HG02885 (cell line): ENCODE data around the gene MYOF.
"Not testable (repeated sequence)": the region's sequence is repeated elsewhere in the genome, so short reads cannot be mapped to it uniquely, and the experiment has no call there.

ENCODE experiments used
- ATAC-seq: cut with Tn5 transposase; IDR thresholded peaks from one replicate; pipeline ENCODE4 v1.9.1; 2021; ENCODE audit warnings: mild to moderate bottlenecking; ENCODE audit not compliant: unreplicated experiment, poor library complexity

The MYOF gene

DNA sequence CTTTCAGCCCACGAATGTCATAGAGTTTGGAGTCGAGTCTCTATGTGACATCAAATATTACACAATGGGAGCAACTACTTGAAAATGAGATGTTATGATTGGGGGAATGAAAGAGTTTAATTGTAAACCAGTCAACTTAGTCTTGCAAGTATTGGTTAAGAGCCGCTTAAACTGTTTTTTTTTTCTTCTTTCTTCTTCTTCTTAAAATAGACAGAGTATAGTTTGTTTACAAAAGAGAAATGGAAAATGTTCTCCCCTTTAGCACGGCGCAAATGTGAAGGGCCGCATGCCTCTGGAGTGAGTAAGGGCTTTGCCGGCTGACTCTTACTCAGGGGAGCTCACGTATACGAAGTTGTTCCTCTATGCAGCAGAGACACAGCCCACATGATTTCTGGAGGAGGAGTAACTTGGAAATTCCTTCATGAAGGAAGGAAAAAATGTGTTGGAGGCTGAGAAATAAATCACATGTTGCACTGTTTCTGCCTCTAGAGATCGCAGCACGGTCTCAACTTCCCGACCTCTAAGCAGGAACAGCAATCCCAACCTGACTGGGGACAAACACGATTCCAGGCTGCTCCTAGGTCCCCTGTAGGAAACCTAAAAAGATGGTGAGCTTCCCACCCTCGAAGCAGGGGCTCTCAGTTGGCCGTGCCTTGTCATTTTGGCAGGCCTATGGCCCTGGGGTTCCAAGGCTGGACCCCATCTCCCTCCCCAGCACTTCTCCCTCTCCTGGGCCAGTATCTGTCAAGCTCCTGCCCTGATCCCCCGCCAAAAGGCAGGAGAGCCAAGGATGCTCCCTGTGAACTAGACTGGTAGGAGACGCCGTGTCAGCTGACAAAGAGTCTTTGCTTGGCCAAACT, 44.8 kb downstream of the MYOF start:
- ATAC-seq: no peak

DNA sequence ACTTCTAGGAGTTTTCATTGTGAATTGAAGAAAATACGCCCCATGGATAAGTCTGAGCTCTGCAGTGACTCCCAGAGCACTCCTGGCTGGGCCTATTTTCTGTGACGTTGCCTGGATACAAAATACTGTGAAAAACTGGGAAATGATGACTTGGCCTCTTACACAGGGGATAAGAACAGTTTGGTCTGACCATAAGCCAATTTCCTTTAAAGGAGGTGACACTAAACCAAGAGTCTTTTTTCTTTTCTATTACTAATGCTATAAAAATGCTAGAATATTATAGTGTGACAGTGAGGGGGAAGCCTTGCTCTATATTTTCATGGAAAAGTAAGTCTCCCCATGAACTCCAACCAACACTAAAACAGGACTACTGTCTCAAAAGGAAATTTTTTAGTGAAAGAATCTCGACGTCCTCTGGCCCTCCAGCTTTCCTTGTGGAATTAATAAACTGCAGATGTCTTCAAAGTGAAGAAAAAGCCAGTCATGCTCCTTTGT, 45.5 kb downstream of the MYOF start:
- ATAC-seq: no peak

DNA sequence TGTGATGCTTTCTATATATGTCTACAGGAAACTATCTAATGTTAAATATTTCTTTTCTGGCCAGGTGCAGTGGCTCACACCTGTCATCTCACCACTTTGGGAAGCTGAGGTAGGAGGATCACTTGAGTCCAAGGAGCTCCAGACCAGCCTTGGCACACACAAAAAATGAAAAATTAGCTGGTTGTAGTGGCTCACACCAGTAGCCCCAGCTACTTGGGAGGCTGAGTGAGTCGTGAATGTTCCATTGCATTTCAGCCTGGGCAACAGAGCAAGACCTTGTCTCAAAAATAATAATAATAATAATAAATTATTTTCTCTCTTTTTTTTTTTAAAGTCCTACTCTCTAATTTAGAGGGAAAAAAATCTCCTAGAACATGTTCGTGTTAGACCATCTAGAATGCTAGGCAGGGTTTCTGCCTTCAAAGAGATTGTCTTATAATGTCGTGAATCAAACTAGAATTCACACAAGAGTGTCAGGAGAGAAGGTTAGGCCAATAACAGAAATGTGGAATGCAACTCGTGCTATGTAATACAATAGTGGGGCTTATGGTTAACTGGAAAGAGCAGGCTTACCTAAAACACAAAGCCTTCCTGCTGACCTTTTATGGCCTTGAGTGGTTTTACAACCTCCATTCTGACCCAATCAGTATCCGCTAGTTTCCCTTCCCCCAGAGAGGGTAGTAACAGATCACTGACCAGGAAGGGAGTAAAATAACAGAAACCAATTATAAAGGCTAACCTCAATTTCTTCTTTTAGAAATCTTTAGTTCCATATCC, 46.3 kb downstream of the MYOF start:
- ATAC-seq: no peak

DNA sequence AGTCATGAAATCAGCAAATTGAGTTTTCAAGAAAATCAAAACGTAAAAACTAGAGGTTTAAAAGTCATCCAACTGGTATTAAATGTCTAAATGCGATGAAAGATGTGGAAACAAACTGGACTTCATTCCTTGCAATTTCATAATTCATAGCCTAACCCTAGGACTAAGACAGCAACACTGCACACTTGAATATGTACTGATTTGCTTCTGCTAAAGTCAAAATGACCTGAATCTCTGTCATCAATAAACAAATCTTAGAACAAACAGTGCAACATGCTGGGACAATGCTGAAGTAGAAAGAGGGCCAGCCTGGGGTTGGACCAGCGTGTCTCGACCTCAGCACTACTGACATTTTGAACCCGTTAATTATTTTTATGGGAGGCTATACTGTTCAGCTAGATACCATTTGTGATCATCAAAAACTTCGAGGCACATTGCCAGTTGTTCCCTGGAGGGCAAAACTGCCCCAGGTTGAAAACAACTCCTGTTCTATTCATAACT, 47.1 kb downstream of the MYOF start:
- no peak for ATAC-seq

DNA sequence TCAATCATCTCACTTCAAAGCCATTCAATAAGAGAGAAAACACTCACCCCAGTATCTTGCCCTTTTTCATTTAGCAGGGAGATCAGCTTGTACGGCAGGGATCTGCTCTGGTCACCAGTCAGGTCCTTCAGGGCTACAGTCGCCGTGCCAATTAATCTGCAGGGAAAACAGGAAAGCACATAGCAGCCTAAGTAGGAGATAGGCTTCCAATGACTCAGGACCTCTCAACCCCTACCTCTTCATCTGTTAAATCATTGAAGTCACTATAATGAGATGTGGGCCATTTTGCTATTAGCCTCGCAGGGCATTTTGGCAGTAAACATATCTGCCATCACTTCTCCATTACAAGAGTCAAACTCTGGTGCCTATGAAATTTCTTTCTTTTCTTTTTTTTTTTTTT, 50.8 kb downstream of the MYOF start:
- no peak for ATAC-seq

DNA sequence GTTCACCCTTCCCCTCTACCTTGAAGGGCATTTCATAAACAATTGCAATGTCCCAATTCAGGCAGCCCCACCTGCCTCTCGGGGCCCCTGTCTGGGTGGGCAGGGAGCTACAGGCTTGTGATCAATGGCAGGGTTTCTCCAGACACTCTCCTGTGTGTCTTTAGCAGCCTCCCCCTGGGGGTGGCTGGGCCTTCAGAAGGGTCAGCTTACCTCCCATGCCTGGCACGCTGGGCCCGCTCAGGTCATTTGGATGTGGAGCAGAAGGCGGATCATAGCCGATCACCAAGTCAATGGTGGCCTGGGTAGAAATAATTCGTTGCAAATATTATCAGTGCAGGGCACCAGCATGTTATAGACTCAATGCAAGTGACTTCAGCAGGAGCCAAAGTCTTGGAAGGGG, 56.3 kb downstream of the MYOF start:
- ATAC-seq: no peak

DNA sequence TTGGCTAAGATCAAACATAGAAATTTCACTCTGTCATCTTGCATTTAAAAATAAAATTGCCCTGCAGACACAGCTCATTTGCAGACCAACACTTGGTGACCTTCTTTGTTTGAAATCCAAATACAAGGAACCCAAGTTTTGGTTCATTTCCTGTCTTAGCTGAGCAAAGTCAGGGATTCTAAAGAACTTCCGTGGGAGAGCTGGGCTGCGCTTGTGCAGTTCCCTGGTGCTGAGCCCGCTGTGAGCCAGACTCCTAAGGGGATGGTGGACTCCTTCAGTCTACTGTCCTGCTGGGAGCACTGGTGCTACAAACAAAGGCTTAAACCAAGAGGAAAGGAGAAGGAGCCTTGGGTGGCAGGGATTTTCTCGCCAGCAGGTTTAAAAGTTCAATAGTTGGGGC, 60.0 kb downstream of the MYOF start:
- no peak for ATAC-seq

DNA sequence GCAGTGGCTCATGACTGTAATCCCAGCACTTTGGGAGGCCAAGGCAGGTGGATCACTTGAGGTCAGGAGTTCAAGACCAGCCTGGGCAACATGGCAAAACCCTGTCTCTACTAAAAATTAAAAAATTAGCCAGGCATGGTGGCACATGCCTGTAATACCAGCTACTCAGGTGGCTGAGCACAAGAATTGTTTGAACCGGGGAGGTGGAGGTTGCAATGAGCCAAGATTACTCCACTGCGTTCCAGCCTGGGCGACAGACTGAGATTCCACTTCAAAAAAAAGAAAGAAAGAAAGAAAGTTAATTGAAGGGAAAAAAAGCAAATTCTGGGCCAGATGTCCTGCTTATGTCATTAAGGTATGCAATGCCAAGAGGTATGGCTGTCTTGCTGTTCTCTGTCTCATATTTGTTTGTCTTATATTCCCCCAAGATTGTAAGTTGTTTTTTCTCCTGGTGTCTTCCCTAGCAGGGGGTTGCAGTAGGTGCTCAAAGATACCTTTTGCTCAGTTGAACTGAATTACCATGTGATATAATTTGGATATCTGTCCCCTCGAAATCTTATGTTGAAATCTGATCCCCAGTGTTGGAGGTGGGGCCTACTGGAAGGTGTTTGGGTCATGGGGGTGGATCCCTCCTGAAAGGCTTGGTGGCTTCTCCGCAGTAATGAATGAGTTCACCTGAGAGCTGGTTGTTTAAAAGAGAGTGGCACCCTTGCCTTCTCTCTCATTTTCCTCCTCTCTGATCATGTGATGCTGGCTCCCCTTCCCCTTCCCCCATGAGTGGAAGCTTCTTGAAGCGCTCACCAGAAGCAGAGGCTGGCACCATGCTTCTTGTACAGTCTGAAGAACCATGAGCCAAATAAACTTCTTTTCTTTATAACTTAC, 60.9 kb downstream of the MYOF start:
- no peak for ATAC-seq

DNA sequence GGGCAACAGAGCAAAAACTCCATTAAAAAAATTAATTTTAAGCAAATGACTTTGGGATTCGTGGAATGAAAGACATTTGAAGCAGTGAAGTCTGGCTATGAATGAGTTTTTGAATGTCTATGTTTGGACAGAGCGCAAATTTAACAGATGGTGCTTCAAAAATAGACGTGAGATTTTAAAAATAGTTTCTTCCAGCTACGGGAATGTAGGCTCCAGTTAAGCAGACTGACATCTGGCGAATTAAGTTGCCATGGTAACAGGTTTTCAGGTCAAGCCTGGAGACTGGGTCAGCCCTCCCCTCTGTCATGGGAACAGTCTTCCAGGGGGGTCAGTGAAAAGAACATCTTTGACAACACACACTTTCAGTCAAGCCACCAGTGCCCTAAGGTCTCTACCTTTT, 62.0 kb downstream of the MYOF start:
- no peak for ATAC-seq

DNA sequence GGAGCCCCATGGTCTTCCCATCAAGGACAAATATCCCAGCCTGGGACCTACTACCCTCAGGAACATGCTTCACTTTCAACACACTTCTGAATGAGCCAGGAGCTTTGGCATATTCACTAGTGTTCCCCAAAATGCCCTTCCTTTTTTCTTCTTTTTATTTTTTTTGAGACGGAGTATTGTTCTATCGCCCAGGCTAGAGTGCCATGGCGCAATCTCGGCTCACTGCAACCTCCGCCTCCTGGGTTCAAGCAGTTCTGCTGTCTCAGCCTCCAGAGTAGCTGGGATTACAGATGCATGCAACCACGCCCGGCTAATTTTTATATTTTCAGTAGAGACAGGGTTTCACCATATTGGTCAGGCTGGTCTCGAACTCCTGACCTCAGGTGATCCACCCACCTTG, 63.1 kb downstream of the MYOF start:
- ATAC-seq: not testable (repeated sequence)

DNA sequence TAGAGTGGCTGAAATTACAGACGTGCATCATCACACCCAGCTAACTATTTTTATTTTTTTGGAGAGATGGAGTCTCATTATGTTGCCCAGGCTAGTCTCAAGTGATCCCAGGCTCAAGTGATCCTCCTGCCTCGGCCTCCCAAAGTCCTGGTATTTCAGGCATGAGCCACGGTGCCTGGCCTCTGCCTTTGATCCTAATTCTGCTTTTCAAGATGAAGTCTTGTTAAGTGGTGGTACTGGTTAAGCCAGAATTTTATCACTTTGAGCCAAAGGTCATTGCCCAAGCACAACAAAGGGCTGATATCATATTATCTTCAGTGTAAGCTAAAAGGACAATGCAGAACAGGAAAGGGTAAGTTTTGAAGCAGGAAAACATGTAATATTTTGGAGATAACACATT, 64.2 kb downstream of the MYOF start:
- no peak for ATAC-seq

DNA sequence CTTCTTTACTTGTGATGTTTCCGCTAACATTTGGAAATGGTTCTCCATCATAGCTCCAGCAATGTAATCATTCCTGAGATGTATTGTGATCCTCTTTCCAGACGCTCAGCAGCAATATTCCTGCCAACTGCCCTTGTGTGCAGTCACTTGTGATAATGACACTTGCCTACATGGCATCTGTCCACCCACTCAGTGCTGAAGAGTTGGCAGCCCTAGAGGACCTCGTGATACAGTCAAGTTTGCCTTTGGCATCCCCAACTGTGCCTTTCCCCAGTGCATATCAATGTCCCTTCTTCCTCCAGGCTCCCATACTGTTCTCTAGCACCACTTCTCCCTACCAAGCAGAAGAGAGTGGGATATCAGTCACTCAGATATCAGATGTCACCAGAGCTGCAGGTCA, 64.9 kb downstream of the MYOF start:
- ATAC-seq: no peak

DNA sequence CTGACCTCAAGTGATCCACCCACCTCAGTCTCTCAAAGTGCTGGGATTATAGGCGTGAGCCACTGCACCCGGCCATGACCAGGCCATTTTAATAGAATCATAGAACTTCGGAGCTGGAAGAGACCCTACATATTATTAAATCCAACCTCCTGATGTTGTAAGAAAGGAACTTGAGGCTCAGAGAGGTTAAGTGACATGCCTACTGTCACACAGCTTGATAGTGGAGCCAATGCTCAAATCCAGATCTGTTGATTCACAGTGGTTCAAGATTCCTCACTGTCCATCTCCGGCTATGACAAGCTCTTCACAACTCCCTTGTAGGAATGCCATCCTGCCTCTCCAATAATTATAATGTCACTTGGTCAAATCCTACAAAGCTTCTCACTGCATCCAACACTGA, 65.3 kb downstream of the MYOF start:
- no peak for ATAC-seq

DNA sequence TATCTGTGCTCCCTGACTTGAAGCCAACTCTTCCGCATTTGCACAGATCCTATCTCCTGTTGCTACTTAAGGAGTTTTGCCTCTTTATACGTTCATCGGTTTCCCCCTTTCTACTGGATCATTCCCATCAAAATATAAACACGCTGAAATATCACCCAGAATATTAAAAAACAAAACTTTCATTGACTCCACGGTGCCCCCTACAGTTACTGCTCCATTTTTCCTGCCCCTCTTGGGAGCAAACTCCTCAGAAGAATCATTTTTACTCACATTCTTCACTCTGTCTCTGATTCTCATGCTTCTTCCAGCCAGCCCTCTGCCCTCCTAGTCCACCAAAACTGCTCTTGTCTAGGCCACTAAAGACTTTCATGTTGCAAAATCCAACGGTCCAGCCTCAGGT, 66.4 kb downstream of the MYOF start:
- no peak for ATAC-seq

DNA sequence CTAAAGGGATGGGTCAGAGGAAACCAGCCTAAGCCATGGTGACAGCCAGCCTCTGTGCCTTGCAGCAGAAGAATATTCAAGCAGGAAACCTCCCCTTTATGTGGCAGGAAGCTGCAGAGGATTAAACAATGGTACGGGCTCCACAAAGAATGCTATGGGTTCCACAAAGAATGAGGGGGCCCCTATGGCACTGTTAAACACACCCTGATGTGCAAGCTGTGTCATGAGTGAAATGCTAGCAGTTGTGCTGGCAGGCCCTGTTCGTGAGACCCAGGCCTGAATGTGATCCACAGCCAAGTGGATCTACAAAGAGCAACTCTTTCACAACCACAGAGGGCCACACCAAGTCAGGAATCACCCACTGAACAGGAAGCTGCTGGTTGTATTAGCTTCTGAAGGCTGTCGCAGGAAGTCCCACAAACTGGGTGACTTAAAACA, 68.9 kb downstream of the MYOF start:
- ATAC-seq: no peak

DNA sequence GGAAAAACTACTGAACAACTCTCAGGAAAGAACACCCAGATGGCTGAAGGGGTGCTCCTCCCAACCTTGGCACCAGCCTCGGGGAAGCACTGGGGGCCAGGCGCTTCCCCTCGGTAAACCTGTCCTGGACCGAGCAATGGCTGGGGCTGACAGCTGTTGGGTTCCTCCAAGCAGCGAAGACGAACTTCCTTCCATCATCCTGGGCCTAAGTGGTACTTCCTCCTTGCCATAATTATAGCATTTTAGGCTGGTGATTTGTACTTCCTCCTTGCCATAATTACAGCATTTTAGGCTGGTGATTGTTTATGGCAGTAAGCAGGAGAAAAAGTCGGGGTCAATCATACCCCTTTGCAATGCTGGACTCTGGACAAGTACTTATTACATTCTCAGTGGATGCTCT, 69.3 kb downstream of the MYOF start:
- ATAC-seq: no peak

DNA sequence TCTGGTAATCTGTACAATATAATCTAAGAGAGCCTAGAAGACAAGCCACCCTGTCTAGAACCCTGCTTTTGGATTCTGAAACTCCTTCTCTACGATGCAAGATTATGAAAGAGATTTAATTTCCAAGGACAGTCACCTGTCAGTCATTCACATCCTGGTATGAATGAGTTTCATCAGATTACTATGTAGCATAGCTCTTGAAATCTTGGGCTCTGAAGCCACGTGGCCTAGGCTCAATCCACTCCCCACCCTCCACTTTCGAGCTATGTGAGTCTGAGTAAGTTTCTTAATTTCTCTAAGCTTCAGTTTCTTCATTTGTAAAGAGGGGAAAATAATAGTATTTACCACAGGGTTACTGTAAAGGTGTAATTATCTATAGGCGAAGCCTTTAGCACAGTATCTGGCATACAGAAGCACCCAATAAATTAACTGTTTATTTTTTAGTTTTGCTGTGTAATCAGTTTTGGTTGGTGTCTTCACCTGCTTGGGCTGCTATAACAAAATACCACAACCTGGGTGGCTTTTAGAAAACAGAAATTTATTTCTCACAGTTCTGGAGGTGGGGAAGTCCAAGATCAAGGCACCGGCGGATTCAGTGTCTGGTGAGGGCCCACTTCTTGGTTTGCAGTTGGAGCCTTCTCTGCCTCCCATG, 71.3 kb downstream of the MYOF start:
- ATAC-seq: no peak

DNA sequence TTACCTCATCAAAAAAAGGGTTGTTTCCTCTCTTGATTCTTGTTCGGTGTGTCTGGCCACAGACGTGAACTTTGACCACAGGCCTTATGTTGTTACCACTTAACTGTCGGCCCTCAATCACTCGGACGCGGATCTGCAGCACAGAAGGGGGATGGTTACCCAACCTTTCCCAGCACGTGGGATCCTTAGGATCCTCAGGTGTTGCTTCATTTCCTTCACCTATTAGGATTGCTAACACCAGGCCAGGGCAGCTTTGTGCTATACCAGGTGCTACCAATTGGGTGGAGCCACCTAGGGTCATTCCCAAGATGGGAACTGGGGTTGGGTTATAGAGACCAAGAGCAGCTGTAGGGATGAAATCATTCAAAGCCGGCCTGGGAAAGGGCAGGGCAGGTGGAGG, 73.4 kb downstream of the MYOF start:
- no peak for ATAC-seq

DNA sequence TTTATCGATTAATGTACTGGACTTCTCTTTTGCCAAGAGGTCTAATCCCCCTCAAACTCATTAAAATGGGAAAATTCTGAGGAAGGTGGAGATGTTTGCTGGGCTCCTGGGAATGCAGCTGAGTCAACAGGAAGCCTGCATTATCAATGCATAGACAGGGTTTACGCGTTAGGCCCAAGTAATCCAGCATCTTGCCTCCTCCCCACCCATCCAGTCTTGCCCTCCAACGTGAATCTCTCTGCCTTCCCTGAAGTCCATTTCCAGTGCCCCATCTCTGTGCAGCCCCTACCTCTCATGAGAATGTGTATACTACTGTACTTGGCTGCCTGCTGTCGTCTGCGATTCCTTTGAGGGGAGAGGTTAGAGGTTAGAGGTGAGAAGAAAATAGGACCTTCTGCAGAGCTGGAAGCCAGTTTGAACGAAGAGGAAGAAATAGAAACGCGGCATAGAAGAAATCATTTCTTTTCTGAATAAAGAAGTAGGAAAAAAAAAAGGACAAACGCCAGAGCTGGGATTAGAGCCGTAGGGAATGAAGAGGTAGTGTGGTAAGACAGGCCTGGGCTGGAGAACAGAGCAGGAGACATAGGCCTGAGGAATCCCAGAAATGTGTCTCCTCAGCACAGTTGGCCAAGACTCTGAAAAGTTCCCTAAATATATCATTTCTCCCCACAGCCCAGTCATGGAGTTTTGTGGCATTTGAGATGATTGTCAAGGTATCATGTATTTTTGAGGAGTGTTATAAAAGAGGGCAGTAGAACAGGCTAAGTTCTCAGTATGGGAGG, 75.6 kb downstream of the MYOF start:
- ATAC-seq: no peak
